Hepatocyte (in vitro differentiated cells): ENCODE measurements around the gene PLEKHG3.

Experiments used
- EZH2 ChIP-seq: fragments of 200-600 bp; sonication (generic); IDR thresholded peaks from 2 replicates; pipeline ENCODE4 v1.6.1; 2016; ENCODE audit warnings: antibody characterized with exemption, mild to moderate bottlenecking, borderline replicate concordance
- TF ChIP-seq, protein P1 (sequence below): fragments of 200-600 bp; sonication (generic); IDR thresholded peaks from 2 replicates; pipeline ENCODE4 v1.5.1; 2016; ENCODE audit warnings: antibody characterized with exemption, mild to moderate bottlenecking; ENCODE audit not compliant: poor library complexity

DNA sequence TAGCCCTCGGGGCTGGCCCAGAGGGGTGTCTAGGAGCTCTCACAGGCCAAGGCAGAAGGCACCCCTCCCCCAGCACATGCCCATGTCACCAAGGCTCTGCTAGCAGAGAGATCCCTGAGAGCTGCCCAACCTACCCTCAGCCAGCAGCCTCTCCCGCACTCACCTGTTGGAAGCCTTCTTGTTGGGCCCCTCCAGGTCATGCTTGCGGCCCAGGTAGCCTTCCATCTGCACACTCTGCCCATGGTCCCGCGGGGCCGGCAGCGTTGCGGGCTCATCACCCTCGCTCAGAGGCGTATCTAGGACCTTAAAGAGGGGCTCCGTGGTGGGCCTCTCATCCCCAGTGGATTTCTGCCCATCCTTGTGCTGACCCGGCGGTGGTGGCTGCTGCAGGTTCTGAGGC, 49.1 kb downstream of the PLEKHG3 start:
- no peak for TF ChIP-seq EZH2
- TF ChIP-seq, protein P1, sequence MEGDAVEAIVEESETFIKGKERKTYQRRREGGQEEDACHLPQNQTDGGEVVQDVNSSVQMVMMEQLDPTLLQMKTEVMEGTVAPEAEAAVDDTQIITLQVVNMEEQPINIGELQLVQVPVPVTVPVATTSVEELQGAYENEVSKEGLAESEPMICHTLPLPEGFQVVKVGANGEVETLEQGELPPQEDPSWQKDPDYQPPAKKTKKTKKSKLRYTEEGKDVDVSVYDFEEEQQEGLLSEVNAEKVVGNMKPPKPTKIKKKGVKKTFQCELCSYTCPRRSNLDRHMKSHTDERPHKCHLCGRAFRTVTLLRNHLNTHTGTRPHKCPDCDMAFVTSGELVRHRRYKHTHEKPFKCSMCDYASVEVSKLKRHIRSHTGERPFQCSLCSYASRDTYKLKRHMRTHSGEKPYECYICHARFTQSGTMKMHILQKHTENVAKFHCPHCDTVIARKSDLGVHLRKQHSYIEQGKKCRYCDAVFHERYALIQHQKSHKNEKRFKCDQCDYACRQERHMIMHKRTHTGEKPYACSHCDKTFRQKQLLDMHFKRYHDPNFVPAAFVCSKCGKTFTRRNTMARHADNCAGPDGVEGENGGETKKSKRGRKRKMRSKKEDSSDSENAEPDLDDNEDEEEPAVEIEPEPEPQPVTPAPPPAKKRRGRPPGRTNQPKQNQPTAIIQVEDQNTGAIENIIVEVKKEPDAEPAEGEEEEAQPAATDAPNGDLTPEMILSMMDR, result no peak
